G401.6 (cell line): ENCODE results near the gene DUSP12.
"Not testable (repeated sequence)": the region's sequence is repeated elsewhere in the genome, so short reads cannot be mapped to it uniquely, and the experiment has no call there.

Experiments
- FAIRE-seq: peaks from 2 replicates; lab custom pipeline; 2012; peaks lifted over from hg19 to GRCh38; lab: Jason Lieb, UNC

The DUSP12 gene

GRCh38 chr1:161749509-161750407 lies at the start of gene DUSP12:
Gene DUSP12, plus strand, starts transcription at chr1:161749786. Its CDS starts 16 bp downstream, at chr1:161749802.
- FAIRE-seq, result peak; percentile 95

GRCh38 chr1:161702250-161702649 lies 47.3 kb upstream of the DUSP12 start:
- no peak for FAIRE-seq

GRCh38 chr1:161705537-161705936 lies 44.0 kb upstream of the DUSP12 start:
- no peak for FAIRE-seq

GRCh38 chr1:161706113-161706481 lies 43.5 kb upstream of the DUSP12 start:
- no peak for FAIRE-seq

- FAIRE-seq, result no peak
Measured at GRCh38 chr1:161706482-161707347, 42.9 kb upstream of the DUSP12 start, which contains the start of gene FCRLA. Gene FCRLA, plus strand, starts transcription at chr1:161707229. Its CDS starts 36 bp downstream, at chr1:161707265.

GRCh38 chr1:161707503-161707902 lies 42.1 kb upstream of the DUSP12 start:
- FAIRE-seq, result no peak

- FAIRE-seq, result no peak
Measured at GRCh38 chr1:161709373-161709772, 40.2 kb upstream of the DUSP12 start.

- no peak for FAIRE-seq
Measured at GRCh38 chr1:161710560-161710959, 39.0 kb upstream of the DUSP12 start.

GRCh38 chr1:161718559-161719324 lies 30.8 kb upstream of the DUSP12 start:
- no peak for FAIRE-seq

- no peak for FAIRE-seq
Measured at GRCh38 chr1:161719325-161719611, 30.3 kb upstream of the DUSP12 start.

- FAIRE-seq, result no peak
Measured at GRCh38 chr1:161720422-161720821, 29.2 kb upstream of the DUSP12 start.

- FAIRE-seq, result no peak
Measured at GRCh38 chr1:161720956-161721737, 28.4 kb upstream of the DUSP12 start, which contains the start of gene FCRLB. Gene FCRLB, plus strand, starts transcription at chr1:161721544. Its CDS starts 1,129 bp downstream, at chr1:161722673.

- no peak for FAIRE-seq
Measured at GRCh38 chr1:161721738-161722343, 27.7 kb upstream of the DUSP12 start.

GRCh38 chr1:161722406-161722805 lies 27.2 kb upstream of the DUSP12 start:
- FAIRE-seq, result no peak

- FAIRE-seq, result no peak
Measured at GRCh38 chr1:161723459-161724141, 26.0 kb upstream of the DUSP12 start.

GRCh38 chr1:161725258-161725907 lies 24.2 kb upstream of the DUSP12 start:
- not testable (repeated sequence) for FAIRE-seq

- no peak for FAIRE-seq
Measured at GRCh38 chr1:161725908-161726472, 23.6 kb upstream of the DUSP12 start.

GRCh38 chr1:161726473-161727255 lies 22.9 kb upstream of the DUSP12 start:
- FAIRE-seq, result no peak
